Neural progenitor cell (in vitro differentiated cells): Measurements from ENCODE around the gene DPM1.

Experiments used
- EZH2 ChIP-seq: fragments of 200-600 bp; sonication (generic); IDR thresholded peaks from 2 replicates; pipeline ENCODE4 v1.6.1; 2017; ENCODE audit warnings: antibody characterized with exemption, mild to moderate bottlenecking, moderate library complexity
- TF ChIP-seq, protein P1 (sequence below): fragments of 200-600 bp; sonication (generic); IDR thresholded peaks from 2 replicates; pipeline ENCODE4 v1.5.1; 2017; ENCODE audit warnings: antibody characterized with exemption, mild to moderate bottlenecking

DNA sequence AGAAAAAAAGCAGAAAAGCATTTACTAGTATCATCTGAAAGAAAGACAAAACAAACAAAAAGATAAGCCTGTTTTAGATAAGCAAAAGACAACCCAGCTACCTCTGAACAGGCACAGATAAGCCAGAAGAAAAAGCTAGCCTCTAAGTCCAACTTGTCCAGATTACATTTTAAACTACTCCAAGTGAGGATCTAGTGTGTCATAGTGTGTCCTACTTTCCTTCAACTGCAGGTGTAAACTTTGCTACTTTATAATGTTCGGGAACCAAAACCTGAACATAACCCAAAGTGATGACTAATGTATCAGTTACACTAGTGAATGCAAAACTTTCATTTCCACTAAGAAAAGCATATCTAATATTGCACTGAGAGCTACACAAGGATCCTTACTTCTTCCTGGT lies 46.6 kb downstream of the DPM1 start:
- TF ChIP-seq, protein P1, sequence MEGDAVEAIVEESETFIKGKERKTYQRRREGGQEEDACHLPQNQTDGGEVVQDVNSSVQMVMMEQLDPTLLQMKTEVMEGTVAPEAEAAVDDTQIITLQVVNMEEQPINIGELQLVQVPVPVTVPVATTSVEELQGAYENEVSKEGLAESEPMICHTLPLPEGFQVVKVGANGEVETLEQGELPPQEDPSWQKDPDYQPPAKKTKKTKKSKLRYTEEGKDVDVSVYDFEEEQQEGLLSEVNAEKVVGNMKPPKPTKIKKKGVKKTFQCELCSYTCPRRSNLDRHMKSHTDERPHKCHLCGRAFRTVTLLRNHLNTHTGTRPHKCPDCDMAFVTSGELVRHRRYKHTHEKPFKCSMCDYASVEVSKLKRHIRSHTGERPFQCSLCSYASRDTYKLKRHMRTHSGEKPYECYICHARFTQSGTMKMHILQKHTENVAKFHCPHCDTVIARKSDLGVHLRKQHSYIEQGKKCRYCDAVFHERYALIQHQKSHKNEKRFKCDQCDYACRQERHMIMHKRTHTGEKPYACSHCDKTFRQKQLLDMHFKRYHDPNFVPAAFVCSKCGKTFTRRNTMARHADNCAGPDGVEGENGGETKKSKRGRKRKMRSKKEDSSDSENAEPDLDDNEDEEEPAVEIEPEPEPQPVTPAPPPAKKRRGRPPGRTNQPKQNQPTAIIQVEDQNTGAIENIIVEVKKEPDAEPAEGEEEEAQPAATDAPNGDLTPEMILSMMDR = no peak
- no peak for TF ChIP-seq EZH2
